ENCODE results near the gene PRSS33.
A peak's percentile ranks its signal among the peaks of the same experiment; 100 is the strongest.

The PRSS33 gene

DNA sequence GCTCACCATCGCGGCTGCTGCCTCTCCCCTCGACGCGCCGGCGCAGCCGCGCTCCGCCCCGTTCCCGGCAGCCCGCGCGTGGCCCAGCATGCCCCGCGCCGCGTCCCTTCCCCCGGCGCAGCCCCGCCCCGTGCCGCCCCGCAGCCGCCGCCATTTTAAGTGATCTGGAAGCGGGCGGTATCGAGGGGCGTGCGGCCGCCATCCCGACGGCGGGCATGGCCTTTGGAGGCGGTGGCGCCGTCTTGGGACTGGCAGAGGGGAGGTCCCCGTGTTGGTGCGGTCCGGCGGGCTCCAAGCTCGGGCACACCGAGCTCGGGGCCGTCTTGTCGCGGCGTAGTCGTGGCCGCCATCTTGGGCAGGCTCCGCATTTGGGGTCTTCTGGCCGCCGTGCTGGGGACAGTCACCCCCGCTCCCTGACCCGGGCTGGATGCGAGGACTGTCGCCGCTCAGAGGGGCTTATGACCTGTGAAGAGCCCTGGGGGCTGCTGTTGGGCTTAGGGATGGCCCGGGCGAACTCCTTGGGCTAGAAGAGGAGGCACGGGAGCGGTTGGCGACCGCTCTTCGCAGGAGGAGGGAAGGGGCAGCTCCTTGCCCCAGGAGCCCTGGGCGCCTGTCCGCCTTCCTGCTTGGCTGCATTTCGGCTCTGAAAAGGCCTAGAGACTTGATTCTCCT, 10.0 kb downstream of the PRSS33 start, which contains the start of gene ELOB:
ELOB (minus strand) TSS at position 50 of the 672 bp plus-strand sequence; CDS start at position 9, 41 bp downstream.
- peak within 1 kb of the TSS; percentile 99 for H3K4me3 ChIP-seq (ENCODE audit: low read length)
- peak within 1 kb of the TSS; percentile 97 for H3K4me2 ChIP-seq (ENCODE audit: low read length)
- peaks cover 22% of the 10 kb centered on the region for H3K4me1 ChIP-seq (ENCODE audit: control insufficient read depth, low read length)
- peaks cover 57% of the 10 kb centered on the region for H3K79me2 ChIP-seq (ENCODE audit: control insufficient read depth, low read length)
- no peaks in the 10 kb centered on the region for H3K27me3 ChIP-seq (ENCODE audit: control insufficient read depth, low read length)
- peaks cover 21% of the 10 kb centered on the region for H3F3A ChIP-seq (ENCODE audit: control insufficient read depth, insufficient read depth)
- TF ChIP-seq, protein P1, sequence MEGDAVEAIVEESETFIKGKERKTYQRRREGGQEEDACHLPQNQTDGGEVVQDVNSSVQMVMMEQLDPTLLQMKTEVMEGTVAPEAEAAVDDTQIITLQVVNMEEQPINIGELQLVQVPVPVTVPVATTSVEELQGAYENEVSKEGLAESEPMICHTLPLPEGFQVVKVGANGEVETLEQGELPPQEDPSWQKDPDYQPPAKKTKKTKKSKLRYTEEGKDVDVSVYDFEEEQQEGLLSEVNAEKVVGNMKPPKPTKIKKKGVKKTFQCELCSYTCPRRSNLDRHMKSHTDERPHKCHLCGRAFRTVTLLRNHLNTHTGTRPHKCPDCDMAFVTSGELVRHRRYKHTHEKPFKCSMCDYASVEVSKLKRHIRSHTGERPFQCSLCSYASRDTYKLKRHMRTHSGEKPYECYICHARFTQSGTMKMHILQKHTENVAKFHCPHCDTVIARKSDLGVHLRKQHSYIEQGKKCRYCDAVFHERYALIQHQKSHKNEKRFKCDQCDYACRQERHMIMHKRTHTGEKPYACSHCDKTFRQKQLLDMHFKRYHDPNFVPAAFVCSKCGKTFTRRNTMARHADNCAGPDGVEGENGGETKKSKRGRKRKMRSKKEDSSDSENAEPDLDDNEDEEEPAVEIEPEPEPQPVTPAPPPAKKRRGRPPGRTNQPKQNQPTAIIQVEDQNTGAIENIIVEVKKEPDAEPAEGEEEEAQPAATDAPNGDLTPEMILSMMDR (IDR thresholded peaks at IDR 0.05; ENCODE audit: low read depth, low read length, poor library complexity, severe bottlenecking), result no peak
- no peak for TF ChIP-seq EZH2phosphoT487 (IDR thresholded peaks at IDR 0.05; ENCODE audit: borderline replicate concordance, low read length)
- H3K9me2 ChIP-seq (replicated peaks; ENCODE audit: control insufficient read depth, low read length), result no peaks in the 10 kb centered on the region
- no peaks in the 10 kb centered on the region for H3K9me3 ChIP-seq (ENCODE audit: control insufficient read depth, insufficient read depth, low read length)
- H3K36me3 ChIP-seq (ENCODE audit: control insufficient read depth, low read length), result peaks cover 57% of the 10 kb centered on the region
- peak within 1 kb of the TSS; percentile 76 for H3K27ac ChIP-seq (ENCODE audit: low read depth, low read length)
- H4K20me1 ChIP-seq (ENCODE audit: control insufficient read depth, insufficient read depth, low read depth, low read length), result no peaks in the 10 kb centered on the region

- Histone ChIP-seq H3F3A (ENCODE audit: control insufficient read depth, insufficient read depth) (peaks cover 26% of the 10 kb centered on the region), H3K36me3 (ENCODE audit: control insufficient read depth, low read length) (peaks cover 64% of the 10 kb centered on the region), H3K4me3 (ENCODE audit: low read length) (peak overlapping the region; percentile 78), H3K4me2 (ENCODE audit: low read length) (peak overlapping the region; percentile 85), H3K9me3 (ENCODE audit: control insufficient read depth, insufficient read depth, low read length) (no peaks in the 10 kb centered on the region), H3K9me2 (replicated peaks; ENCODE audit: control insufficient read depth, low read length) (no peaks in the 10 kb centered on the region), H3K4me1 (ENCODE audit: control insufficient read depth, low read length) (peaks cover 22% of the 10 kb centered on the region), H3K27me3 (ENCODE audit: control insufficient read depth, low read length) (no peaks in the 10 kb centered on the region), H4K20me1 (ENCODE audit: control insufficient read depth, insufficient read depth, low read depth, low read length) (no peaks in the 10 kb centered on the region), H3K79me2 (ENCODE audit: control insufficient read depth, low read length) (peaks cover 60% of the 10 kb centered on the region), H3K27ac (ENCODE audit: low read depth, low read length) (peak overlapping the region; percentile 29; the same call in 1 of the 2 replicates)
- TF ChIP-seq, protein P1 (IDR thresholded peaks at IDR 0.05; ENCODE audit: low read depth, low read length, poor library complexity, severe bottlenecking), result no peak
- TF ChIP-seq EZH2phosphoT487 (IDR thresholded peaks at IDR 0.05; ENCODE audit: borderline replicate concordance, low read length), result no peak
Observed at GRCh38 chr16:2776500-2777139, 10.7 kb downstream of the PRSS33 start.

DNA sequence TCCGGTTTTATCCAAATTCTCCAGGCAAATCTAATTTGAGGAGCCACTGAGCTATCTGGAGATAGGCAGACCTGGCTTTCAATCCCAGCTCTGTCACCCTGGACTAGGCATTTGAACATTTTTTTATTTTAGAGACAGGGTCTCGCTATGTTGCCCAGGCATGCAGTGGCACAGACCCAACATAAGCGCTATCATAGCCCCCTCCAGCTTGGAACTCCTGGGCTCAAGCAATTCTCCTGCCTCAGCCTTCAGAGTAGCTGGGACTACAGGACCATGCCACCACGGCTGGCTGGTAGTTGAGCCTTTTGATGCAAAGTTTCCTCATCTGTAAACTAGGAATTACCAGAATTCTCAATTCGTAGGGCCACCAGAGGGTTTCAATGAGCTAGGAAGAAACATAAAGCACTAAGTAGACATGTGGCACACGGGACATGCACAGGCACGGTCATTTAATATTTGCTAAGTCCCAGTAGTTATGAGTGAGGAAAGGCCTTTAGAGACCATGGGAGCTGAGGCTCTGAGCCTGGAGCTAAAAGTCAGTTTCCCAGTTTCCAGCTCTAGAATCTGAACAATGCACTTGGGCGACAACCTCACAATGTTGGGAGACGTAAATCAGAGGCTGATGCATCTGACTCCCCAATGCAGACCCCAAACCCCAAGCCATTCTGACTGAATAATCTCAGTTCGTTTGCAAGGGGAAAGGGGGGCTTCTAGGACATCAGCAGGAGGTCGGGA, 11.4 kb downstream of the PRSS33 start:
- no peaks in the 10 kb centered on the region for H3K9me3 ChIP-seq (ENCODE audit: control insufficient read depth, insufficient read depth, low read length)
- TF ChIP-seq, protein P1 (IDR thresholded peaks at IDR 0.05; ENCODE audit: low read depth, low read length, poor library complexity, severe bottlenecking), result no peak
- TF ChIP-seq EZH2phosphoT487 (IDR thresholded peaks at IDR 0.05; ENCODE audit: borderline replicate concordance, low read length), result no peak
- peaks cover 64% of the 10 kb centered on the region for H3K79me2 ChIP-seq (ENCODE audit: control insufficient read depth, low read length)
- no peaks in the 10 kb centered on the region for H3K27me3 ChIP-seq (ENCODE audit: control insufficient read depth, low read length)
- H3K4me2 ChIP-seq (ENCODE audit: low read length), result peak overlapping the region; percentile 85
- H3K9me2 ChIP-seq (replicated peaks; ENCODE audit: control insufficient read depth, low read length), result no peaks in the 10 kb centered on the region
- peak overlapping the region; percentile 78 for H3K4me3 ChIP-seq (ENCODE audit: low read length)
- H3K27ac ChIP-seq (ENCODE audit: low read depth, low read length), result no peak overlapping the region; the same call in 1 of the 2 replicates
- H4K20me1 ChIP-seq (ENCODE audit: control insufficient read depth, insufficient read depth, low read depth, low read length), result no peaks in the 10 kb centered on the region
- H3K4me1 ChIP-seq (ENCODE audit: control insufficient read depth, low read length), result peaks cover 22% of the 10 kb centered on the region
- peaks cover 32% of the 10 kb centered on the region for H3F3A ChIP-seq (ENCODE audit: control insufficient read depth, insufficient read depth)
- H3K36me3 ChIP-seq (ENCODE audit: control insufficient read depth, low read length), result peaks cover 71% of the 10 kb centered on the region

Data from DOHH2 (cell line).